ENCODE data around the gene TRNP1.
"Not testable (repeated sequence)": the region's sequence is repeated elsewhere in the genome, so short reads cannot be mapped to it uniquely, and the experiment has no call there.

TRNP1 gene

DNA sequence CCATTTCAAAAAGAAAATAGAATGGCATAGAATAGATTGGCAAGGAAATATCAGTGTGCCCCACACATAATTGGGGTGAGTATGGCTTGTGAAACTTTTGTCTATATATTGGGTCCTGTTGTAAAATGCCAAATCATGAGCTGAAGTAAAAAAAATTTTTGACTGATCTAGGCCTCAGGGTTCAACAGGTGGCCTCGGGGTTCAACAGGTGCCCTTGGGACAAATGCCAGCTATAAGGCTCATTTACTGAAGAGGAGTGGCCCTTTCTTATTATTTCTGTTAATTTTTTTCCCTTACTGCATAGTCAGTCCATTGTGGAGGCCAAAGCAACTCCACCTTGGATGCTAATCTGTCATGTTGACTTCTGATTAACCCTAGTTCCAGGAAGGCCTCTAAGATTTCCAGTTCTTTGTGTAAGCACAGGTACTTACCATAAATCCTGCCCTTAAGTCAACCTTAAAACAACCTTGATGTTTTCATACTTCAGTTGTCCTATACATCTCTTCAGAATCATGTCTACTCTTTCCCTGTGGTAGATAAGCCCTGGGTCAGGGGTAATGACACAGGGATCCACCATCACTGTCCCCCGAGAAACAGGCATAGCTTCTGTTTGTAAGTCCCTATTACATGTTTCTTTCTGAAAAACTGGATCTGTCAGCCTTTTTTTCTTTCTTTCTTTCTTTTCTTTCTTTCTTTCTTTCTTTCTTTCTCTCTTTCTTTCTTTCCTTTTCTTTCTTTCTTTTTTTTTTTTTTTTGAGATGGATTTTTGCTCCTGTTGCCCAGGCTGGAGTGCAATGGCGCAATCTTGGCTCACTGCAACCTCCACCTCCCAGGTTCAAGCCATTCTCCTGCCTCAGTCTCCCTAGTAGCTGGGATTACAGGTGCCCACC, 16.6 kb upstream of the TRNP1 start:
- DNase-seq = no peak

DNA sequence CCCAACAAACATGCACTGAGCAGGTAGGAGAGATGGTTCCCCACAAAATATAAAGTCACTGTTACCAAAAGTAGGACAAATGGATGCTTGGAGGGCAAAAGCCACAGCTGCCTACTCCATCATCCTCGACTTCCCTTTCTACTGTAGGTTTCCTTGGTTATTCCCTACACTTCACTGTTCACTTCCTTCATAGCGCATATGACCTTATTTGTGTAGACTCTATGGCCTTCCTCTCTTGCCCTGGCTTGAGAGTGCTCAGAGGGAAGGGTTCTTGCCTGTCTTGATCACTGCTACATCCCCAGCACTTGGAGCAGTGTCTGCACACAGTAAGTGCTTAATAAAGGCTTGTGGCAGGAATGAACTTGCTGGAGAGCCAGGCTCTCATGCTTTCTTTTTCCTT, 14.6 kb upstream of the TRNP1 start:
- no peak for DNase-seq

DNA sequence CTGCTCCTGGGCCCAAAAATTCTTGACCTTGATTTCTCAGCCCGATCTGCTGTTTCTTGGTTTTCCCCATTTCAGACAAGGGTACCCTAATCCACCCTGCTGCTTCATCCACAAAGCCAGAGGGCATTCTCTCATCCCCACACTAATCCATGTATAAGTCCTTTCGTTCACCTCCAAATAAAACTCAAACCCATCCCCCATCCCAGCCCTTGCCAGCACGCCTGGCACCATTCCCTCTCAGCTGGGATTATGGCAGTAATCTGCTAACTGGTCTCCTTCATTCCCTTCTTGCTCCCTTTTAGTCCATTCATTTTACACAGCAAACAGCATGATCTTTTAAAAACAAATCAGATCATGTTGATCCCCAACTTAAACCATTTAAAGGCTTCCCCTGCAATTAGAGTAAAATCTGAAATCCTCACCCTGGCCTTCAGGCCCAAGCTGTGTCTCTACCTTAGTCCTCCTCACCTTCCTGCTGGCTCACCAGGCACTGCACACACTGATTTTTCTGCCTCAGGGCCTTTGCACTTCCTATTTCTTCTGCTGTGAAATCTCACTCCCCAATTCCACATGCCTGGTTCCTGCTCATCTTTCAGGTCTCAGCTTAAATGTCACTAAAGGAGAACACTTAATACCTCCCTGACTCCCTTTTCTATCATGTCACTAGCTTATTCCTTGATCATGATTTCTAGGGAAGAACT, 12.2 kb upstream of the TRNP1 start:
- DNase-seq = no peak

DNA sequence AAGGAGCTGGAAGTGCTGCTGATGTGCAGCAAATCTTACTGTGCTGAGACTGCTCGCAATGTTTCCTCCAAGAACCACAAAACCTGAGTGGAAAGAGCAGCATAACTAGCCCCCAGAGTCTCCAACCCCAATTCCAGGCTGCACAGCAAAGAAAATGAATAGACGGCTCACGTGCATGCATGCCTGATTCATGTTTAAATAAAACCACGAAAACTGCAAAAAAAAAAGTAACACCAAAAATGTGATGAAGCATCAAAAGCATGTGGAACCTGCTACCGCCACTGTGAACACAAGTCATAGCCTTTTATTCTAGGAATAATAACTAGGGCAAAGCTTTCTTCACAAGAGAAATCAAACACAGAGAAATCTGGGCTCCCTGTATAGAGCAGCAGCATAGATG, 9.6 kb upstream of the TRNP1 start:
- DNase-seq = no peak

DNA sequence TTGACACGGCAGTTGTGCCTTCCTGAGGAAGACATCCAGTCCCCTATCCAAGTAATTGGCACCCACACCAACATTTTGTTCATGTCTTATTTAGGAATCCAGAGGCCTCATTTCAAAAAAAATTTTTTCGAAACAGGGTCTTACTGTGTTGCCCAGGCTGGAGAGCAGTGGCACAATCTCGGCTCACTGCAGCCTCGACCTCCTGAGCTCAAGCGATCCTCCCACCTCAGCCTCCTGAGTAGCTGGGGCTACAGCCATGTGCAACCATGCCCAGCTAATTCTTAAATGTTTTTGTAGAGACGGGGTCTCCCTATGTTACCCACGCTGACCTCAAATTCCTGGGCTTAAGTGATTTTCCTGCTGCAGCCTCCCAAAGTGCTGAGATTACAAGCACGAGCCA, 9.2 kb upstream of the TRNP1 start:
- DNase-seq = no peak

DNA sequence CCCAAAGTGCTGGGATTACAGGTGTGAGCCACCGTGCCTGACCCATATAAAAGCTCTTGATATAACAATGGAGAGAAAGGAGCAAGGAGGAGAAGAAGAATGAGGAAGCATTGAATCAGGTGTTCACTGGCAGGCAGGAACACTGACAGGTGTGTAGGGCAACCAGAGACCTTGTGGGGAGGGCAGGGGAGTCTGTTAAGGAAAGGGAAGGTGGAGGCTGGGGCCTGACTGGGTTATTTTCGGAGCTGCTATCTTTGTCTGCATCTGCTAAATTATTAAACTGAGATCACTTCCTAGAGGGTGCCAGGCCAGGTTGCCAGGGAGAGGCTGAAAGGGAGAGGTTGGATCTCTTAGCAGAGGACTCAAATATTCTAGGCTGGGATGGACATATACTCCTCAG, 6.8 kb upstream of the TRNP1 start:
- DNase-seq = no peak

DNA sequence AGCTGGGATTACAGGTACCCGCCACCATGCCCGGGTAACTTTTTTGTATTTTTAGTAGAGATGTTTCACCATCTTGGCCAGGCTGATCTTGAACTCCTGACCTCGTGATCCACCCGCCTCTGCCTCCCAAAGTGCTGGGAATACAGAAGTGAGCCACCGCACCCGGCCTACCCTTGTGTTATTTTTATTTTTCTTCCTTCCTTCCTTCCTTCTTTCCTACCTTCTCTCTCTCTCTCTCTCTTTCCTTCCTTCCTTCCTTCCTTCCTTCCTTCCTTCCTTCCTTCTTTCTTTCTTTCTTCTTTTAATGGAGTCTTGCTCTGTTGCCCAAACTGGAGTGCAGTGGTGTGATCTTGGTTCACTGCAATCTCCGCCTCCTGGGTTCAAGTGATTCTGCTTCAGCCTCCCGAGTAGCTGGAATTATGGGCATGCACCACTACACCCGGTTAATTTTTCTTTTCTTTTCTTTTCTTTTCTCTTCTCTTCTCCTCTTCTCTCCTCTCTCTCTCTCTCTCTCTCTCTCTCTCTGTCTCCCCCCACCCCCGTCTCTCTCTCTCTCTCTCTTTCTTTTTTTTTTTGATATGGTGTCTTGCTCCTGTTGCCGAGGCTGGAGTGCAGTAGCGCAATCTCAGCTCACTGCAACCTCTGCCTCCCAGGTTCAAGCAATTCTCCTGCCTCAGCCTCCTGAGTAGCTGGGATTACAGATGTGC, 3.9 kb upstream of the TRNP1 start:
- not testable (repeated sequence) for DNase-seq

DNA sequence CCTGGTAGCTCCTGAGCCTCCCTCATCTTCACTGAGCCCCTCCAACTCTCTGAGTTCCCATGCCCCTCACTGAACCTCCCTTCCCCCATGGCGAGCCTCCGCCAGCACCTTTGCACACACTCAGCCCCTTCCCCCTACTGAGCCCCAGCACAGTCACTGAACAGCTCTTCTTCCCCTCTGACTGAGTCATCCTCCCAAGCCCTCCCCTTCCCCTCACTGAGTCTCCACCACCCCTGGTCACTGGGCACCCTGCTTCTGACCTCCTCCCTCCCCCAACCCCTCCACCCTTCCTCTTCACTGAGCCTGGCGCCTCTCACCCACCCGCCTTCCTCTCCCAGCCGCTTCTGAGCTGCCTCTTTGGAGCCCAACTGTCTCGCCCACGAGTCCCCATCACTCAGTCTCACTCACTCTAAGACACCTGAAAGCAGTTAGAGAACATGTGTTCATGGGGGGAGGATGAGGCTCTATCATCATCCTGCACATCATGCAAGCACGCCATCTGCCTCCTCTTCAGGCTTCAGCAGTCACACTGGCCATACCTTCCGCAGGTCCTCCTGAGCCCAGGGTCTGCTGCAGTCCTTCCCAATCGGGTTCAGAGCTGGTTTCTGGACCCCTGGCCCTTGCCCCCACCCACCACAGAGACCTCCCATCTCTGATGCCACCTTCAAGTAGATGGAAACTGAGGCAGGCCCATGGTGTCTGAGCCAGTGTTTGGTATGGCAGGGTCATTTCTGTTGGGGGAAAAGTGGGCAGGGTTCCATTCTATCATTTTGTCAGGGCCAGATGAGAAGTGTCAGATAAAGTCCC, 2.0 kb upstream of the TRNP1 start:
- DNase-seq = no peak

DNA sequence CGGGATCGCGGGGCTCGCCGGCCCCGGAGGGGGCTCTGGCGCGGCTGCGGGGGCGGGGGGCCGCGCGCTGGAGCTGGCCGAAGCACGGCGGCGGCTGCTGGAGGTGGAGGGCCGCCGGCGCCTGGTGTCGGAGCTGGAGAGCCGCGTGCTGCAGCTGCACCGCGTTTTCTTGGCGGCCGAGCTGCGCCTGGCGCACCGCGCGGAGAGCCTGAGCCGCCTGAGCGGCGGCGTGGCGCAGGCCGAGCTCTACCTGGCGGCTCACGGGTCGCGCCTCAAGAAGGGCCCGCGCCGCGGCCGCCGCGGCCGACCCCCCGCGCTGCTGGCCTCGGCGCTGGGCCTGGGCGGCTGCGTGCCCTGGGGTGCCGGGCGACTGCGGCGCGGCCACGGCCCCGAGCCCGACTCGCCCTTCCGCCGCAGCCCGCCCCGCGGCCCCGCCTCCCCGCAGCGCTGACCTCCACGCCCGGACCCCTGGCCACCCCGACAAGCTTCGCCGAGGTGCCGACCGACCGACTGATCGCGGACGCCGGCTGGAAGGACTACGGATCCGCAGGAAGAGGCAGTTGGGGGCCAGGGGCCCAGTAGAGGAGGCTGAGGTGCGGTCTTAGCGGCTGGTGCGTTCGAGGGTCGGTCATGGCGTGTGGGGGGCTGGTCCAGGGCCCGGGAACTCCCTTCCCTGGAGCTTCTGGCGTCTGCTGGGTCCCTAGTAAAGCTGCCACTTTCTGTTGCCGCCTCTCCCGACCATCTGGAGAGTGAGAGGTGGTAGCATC, 711 bp downstream of the TRNP1 start:
- no peak for DNase-seq

DNA sequence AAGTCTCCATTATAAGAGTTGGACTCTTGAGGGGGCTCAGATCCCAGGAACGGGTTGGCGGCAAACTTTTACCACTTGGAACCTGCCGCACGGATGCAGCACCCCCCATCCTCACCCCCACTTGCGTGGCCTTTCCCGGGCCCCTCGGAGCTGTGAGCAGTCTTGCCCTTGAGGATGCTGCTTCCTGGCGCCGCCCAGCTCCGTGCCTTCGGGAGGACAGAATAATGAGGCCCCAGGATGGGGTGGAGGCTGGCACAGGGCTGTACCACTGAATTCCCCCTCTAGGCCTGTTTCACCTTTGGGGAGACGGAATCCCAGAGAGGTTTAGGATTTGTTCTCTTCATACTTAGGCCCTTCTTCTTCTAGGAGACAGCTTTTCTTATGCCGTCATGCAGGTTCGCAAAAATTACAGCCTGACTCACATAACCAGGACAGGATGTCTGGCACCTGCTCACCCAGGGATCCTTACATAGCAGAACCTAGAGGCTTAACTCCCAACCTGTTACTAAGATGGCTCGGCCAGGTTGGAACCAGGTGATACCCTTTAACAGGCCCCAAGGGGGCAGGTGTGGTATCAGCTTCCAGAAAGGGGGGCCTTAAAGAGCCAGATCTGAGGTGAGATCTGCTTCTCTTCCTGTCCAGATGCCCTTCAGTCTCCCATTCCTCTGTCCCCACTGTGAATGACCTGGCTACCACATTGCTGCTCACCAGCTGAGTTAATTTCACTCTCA, 1.5 kb downstream of the TRNP1 start:
- no peak for DNase-seq

DNA sequence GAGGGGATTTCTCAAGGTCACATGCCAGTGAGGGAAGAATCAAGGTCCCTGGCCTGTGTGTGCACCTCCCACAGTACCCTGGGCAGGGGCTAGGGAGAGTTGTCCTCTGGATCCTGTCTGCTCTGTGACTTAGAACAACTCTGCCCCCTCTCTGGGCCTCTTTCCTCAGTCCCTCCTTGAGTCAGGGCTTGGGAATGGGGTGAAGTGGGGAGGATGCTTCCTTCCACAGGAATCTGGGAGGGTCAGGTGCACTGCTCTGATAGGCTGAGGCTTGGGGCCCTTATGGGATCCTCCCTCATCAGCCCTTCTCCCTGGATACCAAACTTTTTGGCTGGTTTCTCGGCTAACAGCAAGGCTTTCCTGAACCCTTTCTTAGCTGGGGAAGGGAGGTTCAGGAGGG, 2.5 kb downstream of the TRNP1 start:
- no peak for DNase-seq

DNA sequence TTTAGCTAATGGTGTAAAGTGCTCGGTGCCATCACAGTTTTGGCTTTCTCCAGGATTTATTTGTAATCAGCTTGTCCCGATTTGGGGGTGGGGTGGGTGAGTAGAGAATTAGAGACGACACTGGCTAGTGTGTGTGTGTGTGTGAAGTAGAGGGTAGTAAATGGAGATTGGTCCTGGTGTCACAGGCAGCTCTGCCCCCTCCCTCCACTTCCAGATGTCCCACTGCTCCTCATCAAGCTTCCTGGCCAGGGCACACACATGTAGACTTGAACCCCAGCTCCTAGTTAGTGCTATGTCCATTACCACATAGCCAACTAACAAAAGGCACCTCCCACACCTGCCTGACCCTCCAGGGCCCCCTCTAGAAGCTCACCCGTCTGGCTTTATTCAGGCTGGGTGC, 3.2 kb downstream of the TRNP1 start:
- no peak for DNase-seq

DNA sequence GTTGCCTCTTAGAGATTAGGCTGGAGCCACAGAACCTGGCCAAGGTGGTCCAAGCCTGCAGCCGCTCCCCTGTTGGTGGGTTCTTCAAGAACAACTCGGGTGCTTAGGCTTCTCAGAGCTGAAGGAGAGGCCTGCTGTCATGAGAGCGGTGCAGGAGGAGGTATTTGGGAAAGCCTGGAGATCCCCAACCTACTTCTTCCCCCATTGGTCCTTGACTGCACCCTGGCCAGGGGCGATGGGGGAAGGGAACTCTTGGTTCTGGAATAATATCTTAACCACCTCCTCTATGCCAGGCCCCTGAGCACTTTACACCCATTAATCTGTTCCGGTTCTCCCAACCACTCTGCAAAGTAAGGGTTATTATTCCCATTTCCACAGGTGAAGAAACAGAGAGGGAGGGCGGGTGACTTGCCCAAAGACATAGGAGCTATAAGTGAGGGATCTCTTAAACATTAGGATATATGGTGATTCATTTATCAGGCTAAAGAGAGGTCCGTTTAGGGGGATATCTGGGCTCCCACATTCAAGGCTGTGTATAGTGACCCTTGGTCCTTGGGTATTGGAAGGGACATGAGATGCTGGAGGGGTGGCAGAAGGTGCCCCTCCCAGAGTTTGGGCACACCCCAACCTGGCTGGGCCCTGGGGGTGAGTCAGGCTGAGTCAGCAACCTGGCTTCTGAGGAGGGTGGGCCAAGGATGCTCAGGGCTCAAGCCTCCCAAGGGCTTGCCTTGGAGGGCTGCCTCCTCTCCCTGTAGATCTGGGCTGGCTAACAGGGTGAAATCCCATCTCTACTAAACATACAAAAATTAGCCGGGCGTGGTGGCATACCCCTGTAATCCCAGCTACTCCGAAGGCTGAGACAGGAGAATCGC, 5.2 kb downstream of the TRNP1 start:
- DNase-seq = no peak

DNA sequence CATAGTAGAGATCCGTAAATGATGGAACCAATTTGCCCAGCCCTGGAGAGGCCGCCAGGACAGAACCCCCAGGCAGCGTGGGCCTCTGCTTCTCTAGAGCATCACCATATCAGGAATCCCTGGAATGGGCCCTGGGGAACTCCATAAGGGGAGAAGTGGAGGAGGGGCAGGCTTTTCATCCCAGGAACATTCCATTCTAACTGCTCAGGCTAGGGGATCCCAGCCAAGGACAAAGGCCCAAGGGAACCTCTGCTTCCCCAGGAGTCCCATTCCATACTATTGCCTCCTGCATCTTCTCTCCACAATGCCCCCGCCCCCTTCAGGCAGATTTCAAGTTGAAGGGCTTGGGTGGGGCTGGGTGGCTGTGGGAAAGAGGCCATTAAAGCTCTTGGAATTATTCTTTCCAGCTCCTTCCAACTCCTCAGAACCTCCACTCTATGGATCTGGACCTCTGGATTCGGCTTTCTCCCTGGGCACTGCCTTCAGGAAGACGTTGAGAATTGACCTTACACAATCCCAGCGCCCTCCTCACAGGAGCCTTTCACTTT, 6.0 kb downstream of the TRNP1 start:
- no peak for DNase-seq

DNA sequence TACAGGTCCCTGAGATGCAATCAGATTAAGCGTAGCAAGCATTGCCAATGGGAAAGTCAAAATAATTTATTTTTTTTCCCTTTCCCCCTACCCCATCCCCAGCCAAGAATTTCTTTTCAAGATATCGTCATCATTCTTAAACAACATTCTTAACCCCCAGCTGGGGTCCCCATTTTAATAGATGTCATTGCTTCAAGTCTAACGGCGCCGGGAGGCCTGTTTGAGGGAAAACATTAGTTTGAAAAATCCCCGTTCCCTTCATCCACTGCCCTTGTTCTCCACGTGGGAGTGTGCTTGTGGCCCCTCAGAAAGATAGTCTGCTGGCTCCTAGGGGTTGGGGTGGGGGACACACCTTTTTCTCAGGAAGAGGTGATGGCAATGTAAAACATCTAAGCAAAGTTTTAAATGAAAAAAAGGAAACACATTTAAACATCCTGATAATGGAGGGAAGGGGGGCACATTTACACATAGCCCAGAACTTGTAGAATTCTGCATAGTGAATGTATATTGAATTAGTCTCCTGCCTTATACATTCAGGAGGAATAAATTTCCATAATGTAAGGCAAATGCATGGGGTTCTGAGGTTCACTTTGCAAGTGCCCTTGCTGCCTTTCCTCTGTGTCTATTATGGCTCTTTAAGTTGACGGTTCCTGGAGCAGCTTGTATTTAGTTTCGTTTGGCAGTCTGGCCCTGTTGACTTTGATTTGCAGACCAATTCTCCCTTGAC, 6.8 kb downstream of the TRNP1 start:
- DNase-seq = no peak

DNA sequence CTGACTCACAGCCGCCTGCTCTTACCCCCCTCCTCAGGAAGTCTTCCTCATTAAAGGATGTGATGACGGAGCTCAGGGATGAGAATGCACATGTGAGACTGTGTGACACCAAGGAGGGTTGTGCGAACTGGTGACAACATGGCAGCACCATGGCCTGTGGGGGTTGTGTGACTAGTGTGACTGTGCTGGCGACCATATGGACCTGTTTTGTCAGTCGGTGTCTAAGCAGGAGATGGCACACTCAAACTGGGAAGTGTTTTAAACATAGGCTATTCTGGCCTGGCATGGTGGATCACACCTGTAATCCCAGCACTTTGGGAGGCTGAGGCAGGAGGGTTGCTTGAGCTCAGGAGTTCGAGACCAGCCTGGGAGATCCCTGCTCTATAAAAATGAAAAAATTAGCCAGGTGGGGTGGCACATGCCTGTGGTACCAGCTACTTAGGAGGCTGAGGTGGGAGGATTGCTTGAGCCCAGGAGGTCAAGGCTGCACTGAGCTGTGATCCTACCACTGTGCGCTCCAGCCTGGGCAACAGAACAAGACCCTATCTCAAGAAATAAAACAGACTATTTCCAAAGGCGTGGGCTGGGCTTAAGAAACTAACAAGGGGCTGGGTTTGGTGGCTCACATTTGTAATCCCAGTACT, 7.4 kb downstream of the TRNP1 start:
- no peak for DNase-seq

DNA sequence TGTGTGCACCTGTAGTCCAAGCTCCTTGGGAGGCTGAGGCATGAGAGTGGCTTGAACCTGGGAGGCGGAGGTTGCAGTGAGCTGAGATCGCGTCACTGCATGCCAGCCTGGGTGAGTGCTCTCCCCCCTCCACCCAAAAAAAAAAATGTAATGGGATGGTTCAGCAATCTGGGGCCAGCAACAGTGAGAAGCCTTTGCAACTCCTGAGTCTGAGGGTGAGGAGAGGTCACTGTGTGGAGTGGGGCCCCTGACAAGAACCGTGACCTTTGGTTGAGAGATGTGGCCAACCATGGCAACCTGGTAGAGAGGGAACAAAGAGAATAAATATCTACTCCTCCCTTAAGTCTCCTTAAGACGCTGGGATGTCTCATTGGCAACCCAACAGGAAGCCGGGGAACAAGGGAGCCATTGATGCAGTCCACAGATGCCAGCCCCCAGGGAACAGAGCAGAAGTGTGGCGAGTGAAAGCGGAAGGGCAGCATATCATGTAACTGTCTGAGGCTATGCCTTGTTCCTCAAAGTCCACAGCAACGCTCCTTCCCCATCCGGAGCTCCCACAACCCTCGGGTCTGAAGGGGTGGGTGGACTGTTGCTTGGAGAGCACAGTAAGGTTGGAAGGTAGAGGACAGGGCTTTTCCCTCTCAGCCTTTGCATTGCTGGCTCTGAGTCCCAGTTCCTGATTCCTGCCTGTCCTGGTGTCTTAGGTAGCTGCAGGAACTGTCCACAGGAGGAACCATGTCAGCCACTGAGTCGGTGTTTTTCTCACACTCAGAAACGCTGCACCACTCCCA, 8.3 kb downstream of the TRNP1 start:
- DNase-seq = no peak

Measured in NCI-H2081 treated with DMSO at 0.1 percent for 48 hours (cell line).